HG02798 (cell line): ENCODE results near the gene CASP8.

Experiments used
- ATAC-seq: cut with Tn5 transposase; IDR thresholded peaks from one replicate; pipeline ENCODE4 v1.9.1; 2021; ENCODE audit warnings: mild to moderate bottlenecking; ENCODE audit not compliant: unreplicated experiment, poor library complexity

Gene CASP8

GRCh38 chr2:201260302-201260800 lies at the start of gene CASP8:
Gene CASP8, plus strand, starts transcription at chr2:201260536. Its CDS starts 5,951 bp downstream, at chr2:201266487.
- ATAC-seq = peak; percentile 34

DNA sequence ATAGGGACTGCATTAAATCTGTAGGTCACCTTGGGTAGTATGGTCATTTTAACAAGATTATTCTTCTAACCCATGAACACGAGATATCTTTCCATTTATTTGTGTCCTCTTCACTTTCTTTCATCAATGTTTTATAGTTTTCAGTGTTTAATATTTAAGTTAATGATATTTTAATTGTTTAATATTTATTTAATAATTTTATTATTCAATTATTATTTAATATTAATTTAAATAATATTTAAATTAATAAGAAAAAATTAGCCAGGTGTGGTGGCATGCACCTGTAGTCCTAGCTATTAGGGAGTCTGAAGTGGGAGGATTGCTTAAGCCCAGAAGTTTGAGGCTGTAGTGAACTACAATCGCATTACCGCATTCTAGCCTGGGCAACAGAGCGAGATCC lies 44.4 kb upstream of the CASP8 start:
- ATAC-seq = no peak

GRCh38 chr2:201216918-201217317 lies 43.4 kb upstream of the CASP8 start:
- ATAC-seq = no peak

DNA sequence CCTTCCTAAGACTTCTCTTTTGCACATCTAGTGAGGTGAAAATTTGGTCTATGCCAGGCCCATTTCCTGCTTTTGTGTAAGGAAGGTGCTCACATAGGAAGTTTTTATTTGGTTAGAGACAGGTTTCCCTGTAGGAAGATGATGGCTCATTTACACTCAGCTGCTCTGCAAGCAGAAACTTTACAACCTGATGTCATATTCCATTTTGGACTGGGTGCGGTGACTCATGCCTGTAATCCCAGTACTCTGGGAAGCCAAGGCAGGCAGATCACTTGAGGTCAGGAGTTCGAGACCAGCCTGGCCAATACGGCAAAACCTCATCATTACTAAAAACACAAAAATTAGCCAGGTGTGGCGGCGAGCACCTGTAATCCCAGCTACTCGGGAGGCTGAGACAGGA lies 41.6 kb upstream of the CASP8 start:
- no peak for ATAC-seq

DNA sequence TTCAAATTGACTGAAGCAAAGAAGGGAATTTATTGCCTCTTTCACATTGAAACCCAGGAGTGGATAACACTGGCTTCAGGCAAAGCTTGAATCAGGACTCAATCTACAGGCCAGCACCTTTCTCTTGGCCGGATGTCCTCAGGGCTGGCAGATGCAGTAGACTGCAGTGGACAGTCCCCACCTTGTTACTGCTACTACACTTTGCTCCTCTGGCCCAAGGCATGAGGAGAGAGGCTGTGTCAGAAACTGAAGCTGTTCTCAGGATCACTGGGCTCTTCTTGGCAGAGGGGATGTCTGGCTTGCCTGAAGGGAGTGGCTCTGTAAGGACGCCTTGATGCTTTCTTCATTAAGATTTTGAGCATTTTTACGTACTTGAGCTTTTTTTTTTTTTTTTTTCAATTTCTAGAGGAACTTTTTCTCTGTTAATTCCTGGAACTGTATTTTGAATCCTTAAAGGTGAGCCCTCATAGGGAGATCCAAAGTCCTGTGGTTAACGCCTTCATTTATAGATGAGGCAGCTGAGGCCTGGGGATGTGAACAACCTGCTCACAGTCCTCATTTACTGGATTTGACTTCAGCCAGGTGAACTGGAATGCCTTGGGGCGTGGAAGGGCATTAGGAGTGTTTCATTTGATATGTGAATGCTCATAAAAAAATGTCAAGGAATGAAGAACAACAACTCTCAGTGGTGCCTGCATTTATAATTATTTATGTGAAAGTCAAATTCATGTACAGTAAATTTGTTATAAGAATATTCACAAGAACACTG lies 40.8 kb upstream of the CASP8 start:
- ATAC-seq = no peak

GRCh38 chr2:201220102-201220570 lies 40.2 kb upstream of the CASP8 start:
- ATAC-seq = no peak

- peak; percentile 95 for ATAC-seq
Observed at GRCh38 chr2:201223089-201224073, 37.0 kb upstream of the CASP8 start.

DNA sequence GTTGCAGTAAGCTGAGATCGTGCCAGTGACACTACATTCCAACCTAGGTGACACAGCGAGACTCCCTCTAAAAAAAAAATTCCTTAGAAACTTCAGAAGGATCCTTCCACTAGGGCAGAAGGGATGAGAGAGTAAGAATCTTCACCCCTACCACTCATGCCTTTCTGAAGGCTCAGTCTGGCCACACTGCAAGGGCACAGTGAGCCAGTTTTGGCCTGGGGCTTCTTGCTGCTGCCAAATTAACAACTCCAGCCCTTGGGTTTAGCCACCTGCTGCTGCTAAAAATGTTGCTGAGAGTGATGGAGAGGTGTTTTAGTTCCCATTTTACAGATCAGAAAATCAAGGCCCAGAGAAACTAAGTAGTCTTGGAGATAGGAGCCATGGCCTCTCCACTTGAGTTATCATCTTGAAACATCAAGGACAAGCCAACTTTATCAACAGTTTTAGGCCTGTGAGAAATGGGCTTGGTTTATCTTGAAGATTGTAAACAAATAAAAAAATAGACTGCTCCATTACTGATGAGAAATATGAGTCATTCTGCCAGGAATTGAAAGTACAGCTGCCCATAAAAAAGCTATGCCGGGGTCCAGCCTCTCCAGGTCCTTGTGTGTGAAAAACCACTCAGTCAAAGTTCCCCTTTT lies 31.9 kb upstream of the CASP8 start:
- ATAC-seq = no peak

DNA sequence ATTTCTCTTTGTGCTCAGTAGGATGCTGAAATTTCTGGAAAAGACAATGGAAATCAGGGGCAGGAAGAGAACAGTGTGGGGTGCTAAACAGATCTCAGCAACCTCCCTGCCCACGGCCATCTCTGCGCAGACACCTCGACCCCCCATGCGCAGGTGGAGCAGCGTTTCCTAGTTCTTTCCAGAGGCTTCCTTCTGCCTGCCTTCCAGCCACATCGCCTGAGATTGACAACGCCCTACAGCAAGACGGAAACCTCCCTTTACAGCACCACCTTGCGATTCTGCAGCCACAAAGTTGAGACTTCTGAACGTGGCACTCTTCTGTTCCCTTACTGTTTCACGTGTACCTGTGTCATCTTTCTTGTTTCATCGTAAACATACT lies 31.4 kb upstream of the CASP8 start:
- ATAC-seq = no peak

DNA sequence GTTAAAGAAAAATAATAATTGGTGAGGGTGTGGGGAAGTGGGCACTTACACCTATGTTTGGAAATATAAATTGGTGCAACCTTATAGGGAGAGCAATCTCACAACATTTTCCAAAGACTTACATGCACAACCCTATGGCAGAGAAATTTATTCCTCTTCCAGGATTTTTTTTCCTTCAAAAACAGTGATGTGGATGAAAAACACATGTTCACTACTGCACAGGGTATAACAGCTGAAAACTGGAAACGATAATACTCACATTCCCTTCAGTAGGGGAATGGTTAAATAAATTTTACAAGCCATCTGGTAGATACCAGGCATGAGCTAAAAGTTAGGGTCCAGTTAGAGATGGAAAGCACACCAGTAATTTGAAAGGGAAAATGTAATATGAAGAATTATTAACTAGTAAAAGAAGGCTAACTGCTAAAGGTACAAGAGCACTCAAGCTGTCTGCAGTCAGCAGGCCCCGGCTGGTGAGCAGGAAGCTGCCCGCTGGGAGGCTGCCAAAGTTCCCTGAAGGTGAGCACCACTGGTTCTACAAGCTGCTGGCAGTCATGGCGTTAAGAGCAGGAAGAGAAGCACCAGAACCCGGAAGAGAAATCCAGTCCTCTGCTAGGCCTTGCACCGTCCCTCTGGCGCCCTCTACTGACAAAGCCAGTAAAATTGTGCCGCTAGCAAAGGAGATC lies 28.4 kb upstream of the CASP8 start:
- peak; percentile 51 for ATAC-seq

- ATAC-seq = no peak
Observed at GRCh38 chr2:201232467-201232815, 27.9 kb upstream of the CASP8 start.

GRCh38 chr2:201233192-201233811 lies 27.0 kb upstream of the CASP8 start:
- peak; percentile 92 for ATAC-seq

- peak; percentile 14 for ATAC-seq
Observed at GRCh38 chr2:201233812-201234662, 26.3 kb upstream of the CASP8 start.

GRCh38 chr2:201234663-201235135 lies 25.6 kb upstream of the CASP8 start:
- no peak for ATAC-seq

- ATAC-seq = no peak
Observed at GRCh38 chr2:201235860-201236811, 24.2 kb upstream of the CASP8 start.

- no peak for ATAC-seq
Observed at GRCh38 chr2:201237486-201238123, 22.7 kb upstream of the CASP8 start.
